Measurements from ENCODE around the gene PIGV.
A peak's percentile ranks its signal among the peaks of the same experiment; 100 is the strongest.
"Not testable (repeated sequence)": the region's sequence is repeated elsewhere in the genome, so short reads cannot be mapped to it uniquely, and the experiment has no call there.

- TF ChIP-seq EZH2 (IDR thresholded peaks at IDR 0.05; ENCODE audit: low read length, missing control alignments), result not testable (repeated sequence)
- TF ChIP-seq CTCF (conservative IDR thresholded peaks at IDR 0.05 in 1 of 2, IDR thresholded peaks at IDR 0.05 in 1 of 2; ENCODE audit: low read depth in 1 of 2, low read length in 2 of 2), result peak; percentile 80 to 91
Measured at GRCh38 chr1:26810105-26810504, 22.4 kb downstream of the PIGV start.

Measured in fibroblast of lung (primary cell).